Kidney (tissue), 14 donors: ENCODE data around the gene EXOSC1. TPM values are rescaled to one million over a fixed set of nuclear protein-coding genes. Genes with fewer than 3 reads are reported as not detected.

Experiments
- DNase-seq, 5 donors: peaks; one replicate each; pipeline ENCODE4 v3.0.0-alpha.2; 2013 to 2020
- FAIRE-seq: peaks from 2 replicates; lab custom pipeline; 2012; peaks lifted over from hg19 to GRCh38; lab: Jason Lieb, UNC
- H3K27ac ChIP-seq, 2 donors: one replicate each; pipeline ENCODE4 v1.7.0; 2013; ENCODE audit warnings: low read depth in 2 of 2, low read length in 2 of 2, inconsistent platforms in 1 of 2
- H3K27me3 ChIP-seq: one replicate; pipeline ENCODE4 v1.7.1; 2013; ENCODE audit warnings: low read length, inconsistent platforms; ENCODE audit not compliant: control insufficient read depth, insufficient read depth
- H3K36me3 ChIP-seq, 3 donors: one replicate each; pipeline versions ENCODE4 v1.7.0 to v1.7.1; 2013; ENCODE audit warnings: low read length in 3 of 3, control low read depth in 1 of 3, inconsistent platforms in 1 of 3; ENCODE audit not compliant: insufficient read depth in 3 of 3, control insufficient read depth in 2 of 3
- H3K4me1 ChIP-seq, 3 donors: one replicate each; pipeline versions ENCODE4 v1.7.0 to v1.7.1; 2013; ENCODE audit warnings: low read length in 3 of 3, inconsistent platforms in 1 of 3, low read depth in 1 of 3; ENCODE audit not compliant: control insufficient read depth in 2 of 3, insufficient read depth in 2 of 3
- H3K4me3 ChIP-seq, 3 donors: one replicate each; pipeline versions ENCODE4 v1.7.0 to v1.8.1; 2013; ENCODE audit warnings: low read length in 3 of 3, control low read depth in 1 of 3, inconsistent platforms in 1 of 3
- H3K9ac ChIP-seq, 3 donors: one replicate each; pipeline versions ENCODE4 v1.7.0 to v1.7.1; 2013; ENCODE audit warnings: low read length in 3 of 3, control low read depth in 1 of 3, inconsistent platforms in 1 of 3
- H3K9me3 ChIP-seq, 3 donors: one replicate each; pipeline versions ENCODE4 v1.7.0 to v1.7.1; 2013; ENCODE audit warnings: low read length in 3 of 3, control low read depth in 1 of 3, inconsistent platforms in 1 of 3; ENCODE audit not compliant: control insufficient read depth in 2 of 3, insufficient read depth in 1 of 3
- CTCF ChIP-seq: IDR thresholded peaks from 3 replicates; pipeline ENCODE4 v1.5.1; 2012; ENCODE audit warnings: mild to moderate bottlenecking, moderate library complexity, borderline replicate concordance; ENCODE audit not compliant: insufficient read depth; ENCODE audit errors: extremely low read depth
- intact Hi-C: fragments of 100-400 bp; cut with DNase I; formaldehyde crosslinking; loops from one replicate; pipeline ENCODE4 v1.11.1; 2022
- polyA plus RNA-seq: library from polyadenylated mRNA; stranded (reverse); fragments of 350-450 nt; fragmentation: Illumina TruSeq; extraction: RNeasy Lipid Tissue Mini Kit (QIAGEN cat#74804); gene quantifications from one replicate; pipeline ENCODE4 v1.2.3, GENCODE V29; 2014; ENCODE audit warnings: low read depth, low replicate concordance; ENCODE audit not compliant: insufficient read depth
- total RNA-seq: library from RNA; stranded (reverse); fragmentation: NEBNext Ultra II Directional; extraction: Animal tissue kit (Norgen Biotek cat#: 25700); gene quantifications from one replicate; pipeline ENCODE4 v1.2.1, GENCODE V29; 2021
- donor health status: control.
- donor health status: control.
- donor health status: control.
- donor health status: control.
- donor health status: control.
- donor health status: DM: yes; HTN: yes; CAD: no.
- donor health status: Normal renal cell carcinoma (clear cell type).

EXOSC1 gene
- total and polyA plus RNA-seq, 2 donors from 2014 or later = 28.8 to 40.9 TPM

GRCh38 chr10:97463363-97464132, 17.7 kb upstream of the EXOSC1 start:
- peaks cover 22 to 67% (median 54%) of the 10 kb centered on the region in 3 donors for H3K36me3 ChIP-seq
- peak overlapping the region in 1 of 3 donors; percentile 16 for H3K9ac ChIP-seq
- intact Hi-C loops = no loop called here
- H3K9me3 ChIP-seq = no peaks in the 10 kb centered on the region
- peak in 3 of 5 donors; percentile 57 to 73 (median 70) for DNase-seq
- H3K27me3 ChIP-seq = no peaks in the 10 kb centered on the region
- no peak overlapping the region for H3K27ac ChIP-seq
- no peak for FAIRE-seq
- TF ChIP-seq CTCF = peak; percentile 93
- no peak overlapping the region for H3K4me3 ChIP-seq
- peaks cover 0 to 11% (median 0%) of the 10 kb centered on the region in 3 donors for H3K4me1 ChIP-seq

DNA sequence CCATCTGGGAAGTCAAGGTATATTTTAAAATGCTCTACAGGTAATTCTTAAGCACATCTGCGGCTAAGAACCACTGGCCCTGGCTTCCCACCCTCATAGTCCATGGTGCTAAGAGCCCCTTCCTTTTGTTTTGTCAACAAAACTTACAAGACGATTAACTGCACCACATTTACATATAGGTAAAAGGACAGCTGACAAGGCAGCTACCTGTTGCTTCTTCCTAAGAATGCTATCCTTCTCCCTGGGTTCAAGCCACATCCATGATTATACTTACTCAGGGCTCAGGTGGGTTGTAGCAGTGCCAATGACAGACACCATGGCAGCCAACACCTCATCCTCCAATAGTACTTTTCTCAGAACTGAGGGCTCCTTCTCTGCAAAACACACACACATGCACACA, 16.5 kb upstream of the EXOSC1 start:
- intact Hi-C loops = no loop called here
- Histone ChIP-seq H3K4me3 (no peak overlapping the region), H3K9me3 (no peaks in the 10 kb centered on the region), H3K9ac (no peak overlapping the region), H3K4me1 (peaks cover 0 to 11% (median 0%) of the 10 kb centered on the region in 3 donors), H3K27ac (no peak overlapping the region), H3K36me3 (peaks cover 23 to 62% (median 55%) of the 10 kb centered on the region in 3 donors), H3K27me3 (no peaks in the 10 kb centered on the region)
- FAIRE-seq (no peak), DNase-seq (no peak)
- no peak for TF ChIP-seq CTCF

DNA sequence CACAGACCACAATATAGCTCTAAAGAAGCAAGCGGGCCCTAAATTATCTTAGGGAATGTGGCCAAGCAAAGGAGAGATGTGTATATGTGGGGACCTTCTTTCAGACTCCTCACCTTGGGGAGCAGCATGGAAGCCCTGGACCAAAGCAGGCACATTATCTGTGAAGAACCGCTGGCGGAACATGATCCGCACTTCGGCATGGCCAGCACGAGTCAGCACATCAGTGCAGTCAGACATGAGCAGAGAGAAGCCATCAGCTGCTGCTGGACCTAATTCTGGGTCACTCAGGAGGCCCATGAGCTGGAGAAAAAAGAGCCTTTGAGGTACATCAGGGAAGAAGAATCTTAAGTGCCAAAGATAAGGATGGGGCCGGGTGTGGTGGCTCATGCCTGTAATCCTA, 14.1 kb upstream of the EXOSC1 start:
- no peak overlapping the region for H3K27ac ChIP-seq
- peaks cover 0 to 13% (median 0%) of the 10 kb centered on the region in 3 donors for H3K4me1 ChIP-seq
- intact Hi-C loops = no loop called here
- no peak overlapping the region for H3K4me3 ChIP-seq
- TF ChIP-seq CTCF = no peak
- H3K27me3 ChIP-seq = no peaks in the 10 kb centered on the region
- FAIRE-seq (no peak), DNase-seq (no peak)
- no peak overlapping the region for H3K9ac ChIP-seq
- H3K36me3 ChIP-seq = peaks cover 20 to 50% (median 45%) of the 10 kb centered on the region in 3 donors
- no peaks in the 10 kb centered on the region for H3K9me3 ChIP-seq
